ENCODE measurements around the gene PHKG1. TPM values are rescaled to one million over a fixed set of nuclear protein-coding genes. Genes with fewer than 3 reads are reported as not detected.
A peak's percentile ranks its signal among the peaks of the same experiment; 100 is the strongest.
"Not testable (repeated sequence)": the region's sequence is repeated elsewhere in the genome, so short reads cannot be mapped to it uniquely, and the experiment has no call there.

PHKG1 gene
- total and polyA plus RNA-seq, 2 donors (not counting 1 experiment from before 2014, with no cell fraction given) = 0.23 to 1.3 TPM

DNA sequence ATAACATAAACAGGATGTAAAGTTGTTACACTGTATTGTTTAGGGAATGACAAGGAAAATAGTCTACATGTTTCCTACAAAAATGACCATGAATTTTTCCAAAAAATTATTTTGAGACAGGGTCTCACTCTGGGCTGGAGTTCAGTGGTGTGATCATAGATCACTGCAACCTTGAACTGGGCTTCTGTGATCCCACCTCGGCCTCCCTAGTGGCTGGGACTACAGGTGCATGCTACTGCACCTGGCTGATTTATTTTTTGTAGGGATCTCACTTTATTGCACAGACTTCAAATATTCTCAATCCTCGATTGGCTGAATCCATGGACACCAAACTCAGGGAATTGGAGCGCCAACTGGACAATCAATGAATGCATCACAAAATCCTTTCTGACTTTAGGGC, 6.9 kb upstream of the PHKG1 start:
- Histone ChIP-seq H3K9me3 (ENCODE audit: control insufficient read depth, insufficient read depth, low read depth, low read length) (no peaks in the 10 kb centered on the region), H4K20me1 (ENCODE audit: control insufficient read depth, extremely low read depth, insufficient read depth, low read length) (no peaks in the 10 kb centered on the region), H3K4me1 (ENCODE audit: control insufficient read depth, extremely low read depth, insufficient read depth, low read length) (peaks cover 2% of the 10 kb centered on the region), H3K27ac (ENCODE audit: insufficient read depth, low read length) (no peak overlapping the region), H3K4me2 (ENCODE audit: extremely low read depth, insufficient read depth, low read length) (no peak overlapping the region), H3K27me3 (ENCODE audit: control insufficient read depth, insufficient read depth, low read length) (no peaks in the 10 kb centered on the region), H2AFZ (ENCODE audit: low read length) (no peak overlapping the region), H3K4me3 (replicated peaks in 1 of 4; ENCODE audit: control extremely low read depth in 1 of 4, insufficient read depth in 1 of 4, low read depth in 3 of 4, low read length in 4 of 4) (no peak overlapping the region), H3K79me2 (ENCODE audit: control insufficient read depth, insufficient read depth, low read length) (peaks cover 11% of the 10 kb centered on the region), H3K9ac (ENCODE audit: insufficient read depth, low read length) (no peak overlapping the region), H3K36me3 (ENCODE audit: control insufficient read depth, insufficient read depth, low read length) (peaks cover 8% of the 10 kb centered on the region)
- no peak for DNase-seq (ENCODE audit: low read depth in 2 of 2)
- TF ChIP-seq EZH2 (IDR thresholded peaks at IDR 0.05; ENCODE audit: low read length, missing control alignments) (no peak), CTCF (conservative IDR thresholded peaks at IDR 0.05 in 1 of 2, IDR thresholded peaks at IDR 0.05 in 1 of 2; ENCODE audit: low read depth in 1 of 2, low read length in 2 of 2) (no peak)

GRCh38 chr7:56098187-56099008, 5.6 kb upstream of the PHKG1 start:
- peak overlapping the region; percentile 5 for H3K4me2 ChIP-seq (ENCODE audit: extremely low read depth, insufficient read depth, low read length)
- not testable (repeated sequence) for H3K36me3 ChIP-seq (ENCODE audit: control insufficient read depth, insufficient read depth, low read length); H3K27me3 ChIP-seq (ENCODE audit: control insufficient read depth, insufficient read depth, low read length); DNase-seq (ENCODE audit: low read depth in 2 of 2); H3K79me2 ChIP-seq (ENCODE audit: control insufficient read depth, insufficient read depth, low read length); H2AFZ ChIP-seq (ENCODE audit: low read length); H4K20me1 ChIP-seq (ENCODE audit: control insufficient read depth, extremely low read depth, insufficient read depth, low read length); H3K9ac ChIP-seq (ENCODE audit: insufficient read depth, low read length); H3K9me3 ChIP-seq (ENCODE audit: control insufficient read depth, insufficient read depth, low read depth, low read length); H3K4me3 ChIP-seq (replicated peaks in 1 of 4; ENCODE audit: control extremely low read depth in 1 of 4, insufficient read depth in 1 of 4, low read depth in 3 of 4, low read length in 4 of 4); H3K4me1 ChIP-seq (ENCODE audit: control insufficient read depth, extremely low read depth, insufficient read depth, low read length)
- H3K27ac ChIP-seq (ENCODE audit: insufficient read depth, low read length) = peak overlapping the region; percentile 5

GRCh38 chr7:56097700-56098099, 4.9 kb upstream of the PHKG1 start:
- peaks cover 4% of the 10 kb centered on the region for H3K4me1 ChIP-seq (ENCODE audit: control insufficient read depth, extremely low read depth, insufficient read depth, low read length)
- peak; percentile 80 to 91 for DNase-seq (ENCODE audit: low read depth in 2 of 2)
- no peak overlapping the region for H3K9ac ChIP-seq (ENCODE audit: insufficient read depth, low read length)
- TF ChIP-seq EZH2 (IDR thresholded peaks at IDR 0.05; ENCODE audit: low read length, missing control alignments) (no peak), CTCF (conservative IDR thresholded peaks at IDR 0.05 in 1 of 2, IDR thresholded peaks at IDR 0.05 in 1 of 2; ENCODE audit: low read depth in 1 of 2, low read length in 2 of 2) (no peak)
- no peaks in the 10 kb centered on the region for H3K27me3 ChIP-seq (ENCODE audit: control insufficient read depth, insufficient read depth, low read length)
- no peaks in the 10 kb centered on the region for H3K79me2 ChIP-seq (ENCODE audit: control insufficient read depth, insufficient read depth, low read length)
- H3K4me2 ChIP-seq (ENCODE audit: extremely low read depth, insufficient read depth, low read length) = peak overlapping the region; percentile 51
- H3K4me3 ChIP-seq (replicated peaks in 1 of 4; ENCODE audit: control extremely low read depth in 1 of 4, insufficient read depth in 1 of 4, low read depth in 3 of 4, low read length in 4 of 4) = no peak overlapping the region
- no peak overlapping the region for H2AFZ ChIP-seq (ENCODE audit: low read length)
- H3K36me3 ChIP-seq (ENCODE audit: control insufficient read depth, insufficient read depth, low read length) = peaks cover 3% of the 10 kb centered on the region
- H3K9me3 ChIP-seq (ENCODE audit: control insufficient read depth, insufficient read depth, low read depth, low read length) = no peaks in the 10 kb centered on the region
- peak overlapping the region; percentile 27 for H3K27ac ChIP-seq (ENCODE audit: insufficient read depth, low read length)
- no peaks in the 10 kb centered on the region for H4K20me1 ChIP-seq (ENCODE audit: control insufficient read depth, extremely low read depth, insufficient read depth, low read length)

GRCh38 chr7:56092388-56092787, 364 bp downstream of the PHKG1 start:
- peak overlapping the region; percentile 72 for H3K4me2 ChIP-seq (ENCODE audit: extremely low read depth, insufficient read depth, low read length)
- H3K4me3 ChIP-seq (replicated peaks in 1 of 4; ENCODE audit: control extremely low read depth in 1 of 4, insufficient read depth in 1 of 4, low read depth in 3 of 4, low read length in 4 of 4) = peak overlapping the region in 1 of 4 experiments; percentile 35
- not testable (repeated sequence) for H3K9ac ChIP-seq (ENCODE audit: insufficient read depth, low read length); H4K20me1 ChIP-seq (ENCODE audit: control insufficient read depth, extremely low read depth, insufficient read depth, low read length); H3K79me2 ChIP-seq (ENCODE audit: control insufficient read depth, insufficient read depth, low read length); H3K36me3 ChIP-seq (ENCODE audit: control insufficient read depth, insufficient read depth, low read length); H3K4me1 ChIP-seq (ENCODE audit: control insufficient read depth, extremely low read depth, insufficient read depth, low read length); DNase-seq (ENCODE audit: low read depth in 2 of 2); H3K27me3 ChIP-seq (ENCODE audit: control insufficient read depth, insufficient read depth, low read length); H2AFZ ChIP-seq (ENCODE audit: low read length); H3K9me3 ChIP-seq (ENCODE audit: control insufficient read depth, insufficient read depth, low read depth, low read length)
- H3K27ac ChIP-seq (ENCODE audit: insufficient read depth, low read length) = peak overlapping the region; percentile 13

All from fibroblast of lung (primary cell).